Uterus (tissue), 2 donors: ENCODE results near the gene NAV1.

ENCODE experiments used
- CTCF ChIP-seq, 4 experiments: fragments of 200-600 bp in 2 of 4; fragments of 450-650 bp in 2 of 4; sonication (generic) in 2 of 4; IDR thresholded peaks; one replicate each; pipeline ENCODE4 v1.5.1; 2016 to 2019; ENCODE audit warnings: antibody characterized with exemption in 4 of 4, mild to moderate bottlenecking in 2 of 4, moderate library complexity in 1 of 4
- POLR2A ChIP-seq, 2 donors: fragments of 450-650 bp; IDR thresholded peaks; one replicate each; pipeline ENCODE4 v1.6.1; 2016; ENCODE audit warnings: antibody characterized with exemption in 2 of 2, mild to moderate bottlenecking in 1 of 2, moderate library complexity in 1 of 2

- TF ChIP-seq CTCF (IDR thresholded peaks at IDR 0.05) (no peak), POLR2A (IDR thresholded peaks at IDR 0.05) (no peak)
Measured at GRCh38 chr1:201555593-201555945, 16.6 kb downstream of the NAV1 start.
